Sigmoid colon (tissue), 7 donors: ENCODE data around the gene MAP4. TPM values are rescaled to one million over a fixed set of nuclear protein-coding genes. Genes with fewer than 3 reads are reported as not detected.

Experiments
- DNase-seq: peaks from one replicate; pipeline ENCODE4 v3.0.0-alpha.2; 2019
- H3K27ac ChIP-seq, 4 donors: fragments of 200-600 bp; sonication (generic); one replicate each; pipeline ENCODE4 v1.5.1; 2016 to 2019; ENCODE audit warnings: mild to moderate bottlenecking in 1 of 4
- H3K27me3 ChIP-seq, 3 donors: fragments of 200-600 bp; sonication (generic); one replicate each; pipeline ENCODE4 v1.5.1; 2019; ENCODE audit warnings: mild to moderate bottlenecking in 1 of 3
- H3K36me3 ChIP-seq, 4 donors: fragments of 200-600 bp; sonication (generic); one replicate each; pipeline ENCODE4 v1.5.1; 2016 to 2019
- H3K4me1 ChIP-seq, 4 donors: fragments of 200-600 bp; sonication (generic); one replicate each; pipeline ENCODE4 v1.5.1; 2017 to 2019
- H3K4me3 ChIP-seq, 4 donors: fragments of 200-600 bp; sonication (generic); one replicate each; pipeline ENCODE4 v1.5.1; 2017 to 2019; ENCODE audit warnings: mild to moderate bottlenecking in 2 of 4, moderate library complexity in 1 of 4
- H3K9me3 ChIP-seq, 4 donors: fragments of 200-600 bp in 3 of 4; sonication (generic) in 3 of 4; one replicate each; pipeline versions ENCODE4 v1.5.1 to v1.6.1; 2013 to 2019
- CTCF ChIP-seq, 4 experiments: fragments of 450-650 bp in 3 of 4; fragments of 200-600 bp in 1 of 4; IDR thresholded peaks; one replicate each; pipeline ENCODE4 v1.5.1; 2016 to 2019; ENCODE audit warnings: antibody characterized with exemption in 4 of 4, mild to moderate bottlenecking in 3 of 4, moderate library complexity in 2 of 4
- EP300 ChIP-seq, 4 donors: sonication (generic); formaldehyde crosslinking; IDR thresholded peaks; one replicate each; pipeline ENCODE4 v1.6.1; 2017; ENCODE audit warnings: antibody characterized with exemption in 4 of 4
- POLR2A ChIP-seq, 2 donors: fragments of 450-650 bp; IDR thresholded peaks; one replicate each; pipeline ENCODE4 v1.6.1; 2016; ENCODE audit warnings: antibody characterized with exemption in 2 of 2, mild to moderate bottlenecking in 2 of 2, moderate library complexity in 2 of 2
- POLR2AphosphoS5 ChIP-seq, 4 donors: sonication (generic); formaldehyde crosslinking; IDR thresholded peaks; one replicate each; pipeline ENCODE4 v1.6.1; 2017; ENCODE audit warnings: antibody characterized with exemption in 4 of 4
- WGBS, 2 donors: extraction: QIAGEN DNeasy Blood & Tissue Kit; methylation state at CpG; one replicate each; pipeline ENCODE4 v1.1.7; 2013; 5-methylcytosine and 5-hydroxymethylcytosine counted together
- intact Hi-C: fragments of 100-400 bp; cut with DNase I; formaldehyde crosslinking; loops from one replicate; pipeline ENCODE4 v1.15.1; 2023
- polyA plus RNA-seq, 3 donors: library from polyadenylated mRNA; stranded (reverse); fragments of 200-250 nt; gene quantifications; one replicate each; pipeline ENCODE4 v1.2.3, GENCODE V29; 2013
- total RNA-seq, 4 donors: library from RNA; depleted of rRNA; stranded (reverse); fragments of >200 nt; gene quantifications; one replicate each; pipeline ENCODE4 v1.1.0, GENCODE V29; 2016
- donor health status: healthy with polysubstance abuse.
- donor health status: Bipolar disorder and iron deficiency.
- donor health status: healthy.

The MAP4 gene
- total and polyA plus RNA-seq, 7 donors = 41.2 to 266 (median 138) TPM

- DNase-seq = no peak
- intact Hi-C loops = no loop called here
- Histone ChIP-seq H3K27me3 (no peaks in the 10 kb centered on the region), H3K4me1 (peaks cover 0 to 29% (median 10%) of the 10 kb centered on the region in 4 donors), H3K4me3 (no peak overlapping the region), H3K9me3 (no peaks in the 10 kb centered on the region), H3K36me3 (no peaks in the 10 kb centered on the region), H3K27ac (peak overlapping the region in 2 of 4 donors; percentile 12 to 42)
- WGBS, 2 donors = 96 to 97% methylated on average over 5 of the region's 5 CpGs
- no peak for TF ChIP-seq EP300 (IDR thresholded peaks at IDR 0.05)
- no peak for TF ChIP-seq POLR2A (IDR thresholded peaks at IDR 0.05)
- no peak for TF ChIP-seq POLR2AphosphoS5 (IDR thresholded peaks at IDR 0.05)
Observed at GRCh38 chr3:48004694-48005093, 11.5 kb downstream of the MAP4 start.

GRCh38 chr3:48002787-48003186 lies 13.4 kb downstream of the MAP4 start:
- no peaks in the 10 kb centered on the region for H3K36me3 ChIP-seq
- peaks cover 0 to 42% (median 15%) of the 10 kb centered on the region in 4 donors for H3K4me1 ChIP-seq
- DNase-seq = no peak
- WGBS, 2 donors = 95 to 98% methylated on average over 5 of the region's 5 CpGs
- intact Hi-C loops = no loop called here
- no peaks in the 10 kb centered on the region for H3K9me3 ChIP-seq
- H3K27ac ChIP-seq = no peak overlapping the region
- no peaks in the 10 kb centered on the region for H3K27me3 ChIP-seq
- H3K4me3 ChIP-seq = no peak overlapping the region
- TF ChIP-seq POLR2A (IDR thresholded peaks at IDR 0.05) = no peak
- TF ChIP-seq CTCF (IDR thresholded peaks at IDR 0.05) = no peak
- no peak for TF ChIP-seq POLR2AphosphoS5 (IDR thresholded peaks at IDR 0.05)
- no peak for TF ChIP-seq EP300 (IDR thresholded peaks at IDR 0.05)

- no peak for DNase-seq
- TF ChIP-seq POLR2A (IDR thresholded peaks at IDR 0.05) (no peak), POLR2AphosphoS5 (IDR thresholded peaks at IDR 0.05) (no peak), EP300 (IDR thresholded peaks at IDR 0.05) (no peak), CTCF (IDR thresholded peaks at IDR 0.05) (no peak)
- Histone ChIP-seq H3K36me3 (no peaks in the 10 kb centered on the region), H3K4me3 (no peak overlapping the region), H3K9me3 (no peaks in the 10 kb centered on the region), H3K4me1 (peaks cover 0 to 50% (median 18%) of the 10 kb centered on the region in 4 donors), H3K27me3 (no peaks in the 10 kb centered on the region), H3K27ac (no peak overlapping the region)
- intact Hi-C loops = no loop called here
- 77 to 78% methylated on average over 4 of the region's 4 CpGs for WGBS, 2 donors
Observed at GRCh38 chr3:48001991-48002390, 14.2 kb downstream of the MAP4 start.

GRCh38 chr3:48000212-48000611 lies 16.0 kb downstream of the MAP4 start:
- TF ChIP-seq POLR2A (IDR thresholded peaks at IDR 0.05) = no peak
- TF ChIP-seq EP300 (IDR thresholded peaks at IDR 0.05) = no peak
- no peak for TF ChIP-seq CTCF (IDR thresholded peaks at IDR 0.05)
- no peak for TF ChIP-seq POLR2AphosphoS5 (IDR thresholded peaks at IDR 0.05)
- Histone ChIP-seq H3K9me3 (no peaks in the 10 kb centered on the region), H3K27ac (no peak overlapping the region), H3K4me3 (no peak overlapping the region), H3K4me1 (peaks cover 0 to 62% (median 29%) of the 10 kb centered on the region in 4 donors), H3K36me3 (no peaks in the 10 kb centered on the region), H3K27me3 (no peaks in the 10 kb centered on the region)
- DNase-seq = no peak
- 95 to 97% methylated on average over 2 of the region's 2 CpGs for WGBS, 2 donors
- intact Hi-C loops = no loop called here

GRCh38 chr3:47996440-47996839 lies 19.8 kb downstream of the MAP4 start:
- intact Hi-C loops = no loop called here
- 88 to 98% methylated on average over 2 of the region's 2 CpGs for WGBS, 2 donors

More at GRCh38 chr3:47996440-47996839, 19.8 kb downstream of the MAP4 start:
- Histone ChIP-seq H3K27me3 (no peaks in the 10 kb centered on the region), H3K9me3 (no peaks in the 10 kb centered on the region), H3K4me3 (no peak overlapping the region), H3K27ac (no peak overlapping the region), H3K4me1 (peaks cover 0 to 47% (median 26%) of the 10 kb centered on the region in 4 donors), H3K36me3 (peaks cover 0 to 13% (median 0%) of the 10 kb centered on the region in 4 donors)
- DNase-seq = no peak
- TF ChIP-seq CTCF (IDR thresholded peaks at IDR 0.05) = no peak
- TF ChIP-seq POLR2AphosphoS5 (IDR thresholded peaks at IDR 0.05) = no peak
- TF ChIP-seq EP300 (IDR thresholded peaks at IDR 0.05) = no peak
